ENCODE results near the gene FOSB.
A peak's percentile ranks its signal among the peaks of the same experiment; 100 is the strongest.

DNA sequence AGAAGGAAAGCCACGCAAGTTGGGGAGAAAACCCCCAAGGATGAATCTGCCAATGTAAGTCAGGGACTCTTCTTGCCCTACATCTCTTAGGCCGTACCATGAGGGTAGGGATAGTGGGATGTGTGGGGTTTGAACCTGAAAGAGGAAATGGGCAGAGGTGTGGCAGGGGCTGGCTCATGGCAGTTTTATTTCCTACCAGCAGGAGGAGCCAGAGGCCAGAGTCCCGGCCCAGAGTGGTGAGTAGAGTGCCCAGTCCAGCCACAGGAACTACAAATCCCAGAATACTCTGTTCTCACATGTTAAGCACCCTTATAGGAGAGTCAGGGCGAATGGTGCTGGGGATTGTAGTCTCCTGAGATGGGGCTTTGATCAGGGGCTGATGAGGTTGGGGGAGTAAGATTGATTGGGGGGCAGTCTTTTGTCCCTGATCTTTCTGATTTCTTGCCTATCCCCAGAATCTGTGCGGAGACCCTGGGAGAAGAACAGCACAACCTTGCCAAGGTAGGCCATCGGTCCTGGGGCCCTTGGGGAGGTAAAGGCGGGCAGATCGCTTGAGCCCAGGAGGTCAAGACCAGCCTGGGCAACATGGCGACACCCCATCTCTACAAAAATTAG lies 56.0 kb downstream of the FOSB start:
- TF ChIP-seq CTCF (IDR thresholded peaks at IDR 0.05) (peak; percentile 81 to 98 (median 96)), POLR2A (IDR thresholded peaks at IDR 0.05) (no peak), POLR2AphosphoS5 (IDR thresholded peaks at IDR 0.05) (peak; percentile 86)

Data from prostate gland (tissue), 2 donors.